Right cardiac atrium (tissue), 5 donors: Measurements from ENCODE around the gene CRKL. TPM values are rescaled to one million over a fixed set of nuclear protein-coding genes. Genes with fewer than 3 reads are reported as not detected.
"Not testable (repeated sequence)": the region's sequence is repeated elsewhere in the genome, so short reads cannot be mapped to it uniquely, and the experiment has no call there.

ENCODE experiments used
- ATAC-seq, 2 donors: fragments of 200-7000 bp; cut with Tn5 transposase; one replicate each; pipeline versions ENCODE4 v1.8.0 to v1.9.1; 2020; ENCODE audit warnings: moderate library complexity in 2 of 2, mild to moderate bottlenecking in 1 of 2
- DNase-seq, 3 donors: peaks; one replicate each; pipeline ENCODE4 v3.0.0-alpha.2; 2020
- H3K27ac ChIP-seq: one replicate; pipeline ENCODE4 v1.5.1; 2013; ENCODE audit warnings: mild to moderate bottlenecking, low read length, control low read depth, moderate library complexity
- H3K27me3 ChIP-seq: one replicate; pipeline ENCODE4 v1.6.1; 2013; ENCODE audit not compliant: control insufficient read depth, insufficient read depth
- H3K4me1 ChIP-seq: one replicate; pipeline ENCODE4 v1.6.1; 2013; ENCODE audit warnings: low read length; ENCODE audit not compliant: control insufficient read depth, insufficient read depth
- H3K4me3 ChIP-seq: one replicate; pipeline ENCODE4 v1.5.1; 2013; ENCODE audit warnings: low read length, control low read depth
- H3K9me3 ChIP-seq: one replicate; pipeline ENCODE4 v1.6.1; 2013; ENCODE audit warnings: low read length; ENCODE audit not compliant: control insufficient read depth
- WGBS: extraction: QIAGEN DNeasy Blood & Tissue Kit; methylation state at CpG from one replicate; pipeline ENCODE4 v1.1.7; 2013; 5-methylcytosine and 5-hydroxymethylcytosine counted together
- intact Hi-C, 4 donors: fragments of 100-400 bp; cut with DNase I; formaldehyde crosslinking; loops; one replicate each; pipeline versions ENCODE4 v1.11.0 to v1.14.0; 2022 to 2023
- polyA plus RNA-seq: library from polyadenylated mRNA; stranded (reverse); fragments of 200-250 nt; gene quantifications from one replicate; pipeline ENCODE4 v1.2.3, GENCODE V29; 2013
- total RNA-seq, 4 donors: library from RNA; stranded (reverse); fragmentation: NEBNext Ultra II Directional; extraction: Animal tissue kit (Norgen Biotek cat#: 25700); gene quantifications; one replicate each; pipeline ENCODE4 v1.2.1, GENCODE V29; 2021
- donor health status: healthy with polysubstance abuse.
- donor health status: DM: no; HTN: yes; CAD: no.
- donor health status: DM: no; HTN: no; CAD: no.
- donor health status: DM: no; HTN: yes; CAD: no; lungs with severe emphysema.
- donor health status: DM: yes; HTN: yes; CAD: no.

CRKL gene
- total and polyA plus RNA-seq, 5 donors = 20.8 to 53.7 (median 51.2) TPM

DNA sequence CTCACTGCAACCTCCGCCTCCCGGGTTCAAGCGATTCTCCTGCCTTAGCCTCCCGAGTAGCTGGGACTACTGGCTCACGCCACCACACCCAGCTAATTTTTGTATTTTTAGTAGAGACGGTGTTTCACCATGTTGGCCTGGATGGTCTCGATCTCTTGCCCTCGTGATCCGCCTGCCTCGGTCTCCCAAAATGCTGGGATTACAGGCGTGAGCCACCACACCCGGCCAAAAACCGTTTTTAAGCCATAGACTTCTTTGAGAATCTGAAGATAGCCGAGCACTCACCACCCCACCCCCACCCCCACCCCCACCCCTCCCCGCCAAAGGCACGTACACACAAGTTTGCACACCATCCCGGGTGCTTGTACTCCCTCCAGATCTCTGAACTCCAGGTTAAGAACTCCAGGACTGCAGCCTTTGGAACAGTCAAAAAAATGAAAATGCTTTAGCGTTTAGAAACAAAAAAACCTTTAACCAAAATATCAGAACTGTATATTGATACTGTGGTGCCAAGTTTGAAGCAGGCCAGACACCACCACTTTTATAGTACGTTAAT lies 1.5 kb downstream of the CRKL start:
- ATAC-seq (no peak), DNase-seq (no peak)
- Histone ChIP-seq H3K9me3 (no peaks in the 10 kb centered on the region), H3K27me3 (no peaks in the 10 kb centered on the region), H3K27ac (no peak overlapping the region), H3K4me3 (peak overlapping the region; percentile 88), H3K4me1 (peaks cover 10% of the 10 kb centered on the region)
- intact Hi-C loops = loop anchor here in 1 of 4 donors (5.0 kb wide), 1 partner anchor 64 kb away; the partner anchor contains the start of gene LZTR1
- WGBS = 2% methylated on average over 19 of the region's 19 CpGs

DNA sequence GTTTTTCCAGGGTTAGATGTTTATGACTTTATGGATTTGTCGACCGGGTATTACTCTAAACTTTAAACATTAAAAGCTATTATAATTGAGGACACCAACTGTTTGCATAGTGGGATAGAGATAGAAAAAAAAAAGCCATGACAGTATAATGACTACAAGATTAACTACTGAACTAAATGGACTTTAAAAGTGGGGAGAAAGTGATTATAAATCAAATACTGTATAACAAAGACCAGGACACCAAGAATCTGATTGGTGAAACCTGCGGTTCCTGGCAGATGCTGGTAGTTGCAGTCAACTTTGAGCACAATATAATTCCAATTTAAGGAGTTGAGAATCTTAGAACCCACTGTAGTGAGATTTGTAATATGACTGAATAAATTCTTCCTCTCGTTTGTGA lies 2.5 kb downstream of the CRKL start:
- no peak for ATAC-seq
- H3K27me3 ChIP-seq = no peaks in the 10 kb centered on the region
- 16% methylated on average over 4 of the region's 4 CpGs for WGBS
- no peak overlapping the region for H3K27ac ChIP-seq
- no peak for DNase-seq
- H3K4me1 ChIP-seq = peaks cover 13% of the 10 kb centered on the region
- intact Hi-C loops = loop anchor here in 1 of 4 donors (5.0 kb wide), 1 partner anchor 63 kb away; the partner anchor contains the start of gene LZTR1
- H3K9me3 ChIP-seq = no peaks in the 10 kb centered on the region
- peak overlapping the region; percentile 88 for H3K4me3 ChIP-seq

DNA sequence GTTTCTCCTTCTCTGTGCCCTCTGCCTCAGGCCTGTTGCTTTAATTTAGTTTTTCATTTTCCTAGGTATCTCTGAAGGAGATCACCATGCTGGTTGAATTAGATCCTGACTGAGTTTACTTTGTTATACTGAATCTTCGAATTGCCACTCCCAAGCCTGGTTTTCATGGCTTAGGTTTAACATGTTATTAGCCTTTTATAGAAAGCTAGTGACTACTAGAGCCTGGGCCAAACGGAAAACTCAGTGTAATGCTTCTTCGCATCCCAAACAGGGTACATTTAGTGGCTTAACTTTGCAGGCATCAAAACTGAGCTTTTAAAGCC lies 3.6 kb downstream of the CRKL start:
- H3K4me3 ChIP-seq = no peak overlapping the region
- 57% methylated on average over 3 of the region's 3 CpGs for WGBS
- DNase-seq (no peak), ATAC-seq (no peak)
- no peaks in the 10 kb centered on the region for H3K9me3 ChIP-seq
- H3K27me3 ChIP-seq = no peaks in the 10 kb centered on the region
- H3K27ac ChIP-seq = no peak overlapping the region
- intact Hi-C loops = no loop called here
- H3K4me1 ChIP-seq = peaks cover 14% of the 10 kb centered on the region

DNA sequence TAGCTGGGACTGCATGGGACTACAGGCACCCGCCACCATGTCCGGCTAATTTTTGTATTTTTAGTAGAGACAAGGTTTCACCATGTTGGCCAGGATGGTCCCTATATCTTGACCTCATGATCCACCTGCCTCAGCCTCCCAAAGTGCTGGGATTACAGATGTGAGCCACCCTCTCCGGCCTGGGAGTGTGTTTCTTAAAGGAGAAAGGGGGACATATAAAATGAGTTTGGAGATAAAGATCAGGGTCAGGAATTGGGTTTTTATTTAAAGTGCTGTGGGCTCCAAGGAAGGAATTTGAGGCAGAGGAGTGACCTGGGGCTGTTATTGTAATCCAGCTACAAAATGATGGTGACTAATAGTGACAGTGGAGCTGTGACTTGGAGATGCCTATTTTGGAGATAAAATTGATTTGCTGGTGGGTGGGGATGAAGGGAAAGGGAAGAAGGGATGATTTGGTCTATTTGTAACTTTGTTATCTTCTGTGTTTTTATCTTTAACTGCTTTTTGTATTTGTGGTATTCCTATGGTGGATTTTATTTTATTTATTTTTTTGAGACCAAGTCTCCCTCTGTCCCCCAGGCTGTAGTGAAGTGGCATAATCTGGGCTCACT lies 5.0 kb downstream of the CRKL start:
- H3K4me3 ChIP-seq = no peak overlapping the region
- no peaks in the 10 kb centered on the region for H3K9me3 ChIP-seq
- no peaks in the 10 kb centered on the region for H3K27me3 ChIP-seq
- no peak overlapping the region for H3K27ac ChIP-seq
- H3K4me1 ChIP-seq = peaks cover 17% of the 10 kb centered on the region
- DNase-seq = no peak
- 80% methylated on average over 3 of the region's 3 CpGs for WGBS
- intact Hi-C loops = no loop called here
- no peak for ATAC-seq

DNA sequence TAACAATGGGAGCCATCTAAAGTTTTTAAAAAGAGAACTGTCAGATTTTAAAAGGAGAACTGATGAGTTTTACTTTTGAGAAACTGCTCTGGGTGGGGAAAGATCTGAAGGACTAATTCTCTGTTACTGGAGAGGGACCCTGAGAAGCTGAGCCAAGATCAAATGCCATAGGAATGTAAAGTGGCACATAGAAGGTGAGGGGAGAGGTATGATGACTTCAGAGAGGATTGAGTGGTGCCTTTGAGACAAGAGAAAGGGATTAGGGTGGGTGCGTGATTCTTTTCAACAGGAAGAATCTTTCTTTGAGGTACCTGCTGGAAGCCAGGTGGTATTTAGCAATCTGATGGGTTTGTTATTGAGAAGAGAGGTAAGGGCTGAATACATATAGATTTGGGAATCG lies 9.0 kb downstream of the CRKL start:
- 88% methylated on average over 2 of the region's 2 CpGs for WGBS
- no peak overlapping the region for H3K27ac ChIP-seq
- peaks cover 15% of the 10 kb centered on the region for H3K4me1 ChIP-seq
- no peaks in the 10 kb centered on the region for H3K27me3 ChIP-seq
- DNase-seq = no peak
- intact Hi-C loops = no loop called here
- no peaks in the 10 kb centered on the region for H3K9me3 ChIP-seq
- no peak overlapping the region for H3K4me3 ChIP-seq
- no peak for ATAC-seq

DNA sequence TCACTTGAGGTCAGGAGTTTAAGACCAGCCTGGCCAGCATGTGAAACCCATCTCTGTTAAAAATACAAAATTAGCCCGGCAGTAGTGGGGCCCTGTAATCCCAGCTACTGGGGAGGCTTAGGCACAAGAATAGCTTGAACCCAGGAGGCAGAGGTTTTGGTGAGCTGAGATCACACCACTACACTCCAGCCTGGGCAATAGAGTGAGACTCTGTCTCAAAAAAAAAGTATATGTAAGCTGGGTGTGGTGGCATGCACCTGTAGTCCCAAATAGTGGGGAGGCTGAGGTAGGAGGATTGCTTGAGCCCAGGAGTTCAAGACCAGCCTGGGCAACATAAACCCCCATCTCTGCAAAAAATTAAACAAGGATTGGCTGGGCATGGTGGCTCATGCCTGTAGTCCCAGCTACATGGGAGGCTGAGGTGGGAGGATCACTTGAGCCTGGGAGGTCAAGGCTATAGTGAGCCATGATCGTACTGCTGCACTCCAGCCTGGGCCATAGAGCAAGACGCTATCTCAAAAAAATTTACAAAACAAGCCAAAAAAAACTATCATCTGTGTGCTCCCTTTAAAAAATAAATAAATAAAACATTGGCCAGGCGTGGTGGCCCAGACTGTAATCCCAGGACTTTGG lies 10.8 kb downstream of the CRKL start:
- no peak overlapping the region for H3K27ac ChIP-seq
- peaks cover 10% of the 10 kb centered on the region for H3K4me1 ChIP-seq
- H3K4me3 ChIP-seq = no peak overlapping the region
- ATAC-seq (no peak), DNase-seq (no peak)
- H3K9me3 ChIP-seq = no peaks in the 10 kb centered on the region
- WGBS = 76% methylated on average over 4 of the region's 4 CpGs
- intact Hi-C loops = no loop called here
- H3K27me3 ChIP-seq = no peaks in the 10 kb centered on the region

DNA sequence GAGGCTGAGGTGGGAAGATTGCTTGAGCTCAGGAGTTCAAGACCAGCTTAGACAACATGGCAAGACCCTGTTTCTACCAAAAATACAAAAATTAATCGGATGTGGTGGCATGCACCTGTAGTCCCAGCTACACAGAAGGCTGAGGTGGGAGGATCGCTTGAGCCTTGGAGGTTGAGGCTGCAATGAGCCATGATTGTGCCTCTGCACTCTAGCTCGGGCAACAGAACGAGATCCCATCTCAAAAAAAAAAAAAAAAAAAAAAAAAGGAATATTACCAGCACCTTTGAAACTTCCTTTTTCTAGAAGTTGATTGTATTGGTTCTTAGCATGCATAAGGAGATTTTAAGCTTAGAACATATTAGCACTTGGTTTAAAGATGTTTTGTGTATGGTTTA lies 11.4 kb downstream of the CRKL start:
- Histone ChIP-seq H3K27me3 (no peaks in the 10 kb centered on the region), H3K4me3 (no peak overlapping the region), H3K4me1 (peaks cover 9% of the 10 kb centered on the region), H3K9me3 (no peaks in the 10 kb centered on the region), H3K27ac (no peak overlapping the region)
- ATAC-seq (no peak), DNase-seq (no peak)
- WGBS = 91% methylated on average over 4 of the region's 4 CpGs
- intact Hi-C loops = no loop called here

DNA sequence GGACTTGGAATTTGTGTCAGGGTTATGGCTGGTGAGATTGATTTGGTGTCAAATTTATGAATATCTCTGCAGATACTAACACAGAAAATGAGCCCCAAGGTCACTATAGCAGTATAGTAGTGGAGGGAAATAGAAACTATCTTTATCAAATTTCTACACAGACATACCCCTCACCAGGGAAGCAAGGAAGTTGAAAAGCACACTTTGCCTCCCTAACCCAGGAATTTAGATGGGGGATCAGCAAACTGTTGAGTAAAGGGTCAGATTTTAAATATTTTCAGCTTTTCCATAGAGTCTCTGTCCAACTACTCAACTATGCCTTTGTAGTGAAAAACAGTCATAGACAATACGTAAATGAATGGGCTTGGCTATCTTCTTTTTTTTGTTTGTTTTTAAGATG lies 12.8 kb downstream of the CRKL start:
- H3K9me3 ChIP-seq = no peaks in the 10 kb centered on the region
- peaks cover 3% of the 10 kb centered on the region for H3K4me1 ChIP-seq
- no peaks in the 10 kb centered on the region for H3K27me3 ChIP-seq
- no peak for DNase-seq
- no peak for ATAC-seq
- 95% methylated on average over 1 of the region's 1 CpG for WGBS
- intact Hi-C loops = no loop called here
- H3K4me3 ChIP-seq = no peak overlapping the region
- H3K27ac ChIP-seq = no peak overlapping the region

DNA sequence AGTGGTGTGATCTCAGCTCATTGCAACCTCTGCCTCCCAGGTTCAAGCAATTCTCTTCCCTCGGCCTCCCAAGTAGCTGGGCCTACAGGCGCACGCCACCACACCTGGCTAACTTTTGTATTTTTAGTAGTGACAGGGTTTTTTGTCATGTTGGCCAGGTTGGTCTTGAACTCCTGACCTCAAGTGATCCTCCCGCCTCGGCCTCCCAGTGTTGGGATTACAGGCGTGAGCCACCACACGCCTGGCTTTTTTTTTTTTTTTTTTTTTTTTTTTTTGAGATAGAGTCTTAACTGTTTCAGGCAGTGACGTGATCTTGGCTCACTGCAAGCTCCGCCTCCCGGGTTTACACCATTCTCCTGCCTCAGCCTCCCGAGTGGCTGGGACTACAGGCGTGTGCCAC lies 13.2 kb downstream of the CRKL start:
- 97% methylated on average over 12 of the region's 12 CpGs for WGBS

DNA sequence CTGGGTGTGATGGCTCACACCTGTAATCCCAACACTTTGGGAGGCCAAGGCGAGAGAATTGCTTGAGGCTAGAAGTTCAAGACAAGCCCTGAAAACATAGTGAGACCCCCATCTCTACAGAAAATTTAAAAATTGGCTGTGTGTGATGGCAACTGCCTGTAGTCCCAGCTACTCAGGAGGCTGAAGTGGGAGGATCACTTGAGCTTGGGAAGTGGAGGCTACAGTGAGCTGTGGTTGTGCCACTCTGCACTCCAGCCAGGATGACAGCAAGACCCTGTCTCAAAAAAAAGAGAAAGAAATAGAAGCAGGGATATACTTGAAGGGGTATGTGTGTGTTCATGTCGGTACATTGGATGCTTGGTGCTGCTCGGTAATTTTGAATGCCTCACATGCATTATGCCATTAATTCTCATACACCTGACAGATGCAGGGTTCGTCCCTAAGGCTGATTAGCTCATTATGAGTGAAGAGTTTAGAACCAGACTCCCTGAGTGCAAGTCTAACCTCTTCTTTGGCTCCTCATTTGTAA lies 14.0 kb downstream of the CRKL start:
- intact Hi-C loops = no loop called here
- H3K9me3 ChIP-seq = no peaks in the 10 kb centered on the region
- no peak for DNase-seq
- no peak overlapping the region for H3K27ac ChIP-seq
- H3K4me3 ChIP-seq = no peak overlapping the region
- peaks cover 3% of the 10 kb centered on the region for H3K4me1 ChIP-seq
- WGBS = 94% methylated on average over 4 of the region's 4 CpGs
- ATAC-seq = no peak
- no peaks in the 10 kb centered on the region for H3K27me3 ChIP-seq

More for the DNA sequence above, 13.2 kb downstream of the CRKL start:
- H3K4me1 ChIP-seq, H3K9me3 ChIP-seq, H3K27me3 ChIP-seq, DNase-seq, H3K27ac ChIP-seq, H3K4me3 ChIP-seq, intact Hi-C loops, ATAC-seq: not testable (repeated sequence)

DNA sequence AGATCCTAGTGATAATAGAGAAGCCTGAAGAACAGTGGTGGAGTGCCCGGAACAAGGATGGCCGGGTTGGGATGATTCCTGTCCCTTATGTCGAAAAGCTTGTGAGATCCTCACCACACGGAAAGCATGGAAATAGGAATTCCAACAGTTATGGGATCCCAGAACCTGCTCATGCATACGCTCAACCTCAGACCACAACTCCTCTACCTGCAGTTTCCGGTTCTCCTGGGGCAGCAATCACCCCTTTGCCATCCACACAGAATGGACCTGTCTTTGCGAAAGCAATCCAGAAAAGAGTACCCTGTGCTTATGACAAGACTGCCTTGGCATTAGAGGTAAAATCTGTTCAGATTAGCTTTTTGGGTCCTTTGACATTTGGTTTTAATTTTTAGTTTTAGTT lies 16.7 kb downstream of the CRKL start:
- DNase-seq = no peak
- Histone ChIP-seq H3K4me3 (no peak overlapping the region), H3K9me3 (no peaks in the 10 kb centered on the region), H3K4me1 (peaks cover 11% of the 10 kb centered on the region), H3K27ac (no peak overlapping the region), H3K27me3 (no peaks in the 10 kb centered on the region)
- WGBS = 91% methylated on average over 7 of the region's 7 CpGs
- intact Hi-C loops = no loop called here
- no peak for ATAC-seq
